HG03575 (cell line): Measurements from ENCODE around the gene ROGDI.
A peak's percentile ranks its signal among the peaks of the same experiment; 100 is the strongest.

Experiments used
- ATAC-seq: cut with Tn5 transposase; IDR thresholded peaks from one replicate; pipeline ENCODE4 v1.9.1; 2021; ENCODE audit not compliant: unreplicated experiment, insufficient number of reproducible peaks, low FRiP score; ENCODE audit errors: extremely low read depth

Gene ROGDI

GRCh38 chr16:4820652-4821051 lies 18.2 kb upstream of the ROGDI start:
- no peak for ATAC-seq

DNA sequence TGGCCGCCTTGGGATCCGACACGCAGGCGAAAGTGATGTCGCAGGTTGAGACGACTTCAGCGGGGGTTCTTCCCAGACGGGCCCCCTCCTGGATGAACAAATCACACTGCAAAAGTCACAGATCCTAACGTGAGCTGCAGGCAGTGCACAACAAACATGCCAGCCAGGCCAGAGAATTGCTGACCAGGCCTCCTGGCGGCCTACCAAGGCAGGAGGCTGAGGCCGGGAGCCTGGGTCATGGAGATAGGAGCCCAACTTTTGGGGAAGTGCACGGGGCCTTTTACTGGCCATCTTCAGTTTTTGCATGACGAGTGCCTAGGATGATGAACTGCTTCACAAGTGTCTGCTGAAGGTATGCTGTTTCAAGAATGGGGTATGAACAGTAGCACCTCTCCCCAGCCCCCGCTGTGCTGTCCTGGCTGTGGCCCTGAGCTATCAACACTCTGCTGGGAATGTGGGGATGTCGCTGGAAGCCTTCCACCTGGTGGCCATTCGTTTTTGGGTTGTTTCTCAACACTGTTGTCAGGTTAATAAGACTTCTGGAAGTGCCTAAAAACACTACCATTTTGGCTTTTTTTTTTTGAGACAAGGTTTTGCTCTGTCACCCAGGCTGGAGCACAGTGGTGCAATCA lies 12.2 kb upstream of the ROGDI start:
- ATAC-seq: no peak

DNA sequence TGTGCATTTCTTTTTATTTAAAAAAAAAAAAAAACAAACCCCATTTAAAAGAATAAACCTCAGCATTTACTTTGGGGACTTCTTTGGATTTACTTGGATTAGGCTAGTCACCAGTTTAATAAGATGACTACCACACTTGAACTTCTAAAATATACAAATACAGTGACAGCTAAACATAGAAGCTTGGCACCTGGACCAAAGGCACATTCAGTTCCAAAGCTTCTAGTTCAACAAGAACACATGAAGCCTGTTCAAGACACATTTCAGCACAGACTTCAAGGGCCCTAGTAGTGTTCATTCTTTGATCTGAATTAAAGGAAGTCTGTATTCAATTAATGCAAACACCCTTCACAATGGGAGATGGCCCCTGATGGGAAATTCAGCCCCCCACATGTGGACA lies 11.6 kb upstream of the ROGDI start:
- no peak for ATAC-seq

- no peak for ATAC-seq
Measured at GRCh38 chr16:4813251-4814003, 11.0 kb upstream of the ROGDI start.

GRCh38 chr16:4811773-4812172 lies 9.3 kb upstream of the ROGDI start:
- no peak for ATAC-seq

GRCh38 chr16:4811242-4811641 lies 8.8 kb upstream of the ROGDI start:
- no peak for ATAC-seq

GRCh38 chr16:4806280-4806679 lies 3.8 kb upstream of the ROGDI start:
- ATAC-seq: no peak

GRCh38 chr16:4805231-4805630 lies 2.8 kb upstream of the ROGDI start:
- no peak for ATAC-seq

GRCh38 chr16:4803898-4804762 lies 1.7 kb upstream of the ROGDI start:
- ATAC-seq: no peak

- no peak for ATAC-seq
Measured at GRCh38 chr16:4803401-4803844, 990 bp upstream of the ROGDI start.

GRCh38 chr16:4802659-4803287 lies 340 bp upstream of the ROGDI start:
- ATAC-seq: peak; percentile 65

- no peak for ATAC-seq
Measured at GRCh38 chr16:4801051-4801961, 1.1 kb downstream of the ROGDI start.

DNA sequence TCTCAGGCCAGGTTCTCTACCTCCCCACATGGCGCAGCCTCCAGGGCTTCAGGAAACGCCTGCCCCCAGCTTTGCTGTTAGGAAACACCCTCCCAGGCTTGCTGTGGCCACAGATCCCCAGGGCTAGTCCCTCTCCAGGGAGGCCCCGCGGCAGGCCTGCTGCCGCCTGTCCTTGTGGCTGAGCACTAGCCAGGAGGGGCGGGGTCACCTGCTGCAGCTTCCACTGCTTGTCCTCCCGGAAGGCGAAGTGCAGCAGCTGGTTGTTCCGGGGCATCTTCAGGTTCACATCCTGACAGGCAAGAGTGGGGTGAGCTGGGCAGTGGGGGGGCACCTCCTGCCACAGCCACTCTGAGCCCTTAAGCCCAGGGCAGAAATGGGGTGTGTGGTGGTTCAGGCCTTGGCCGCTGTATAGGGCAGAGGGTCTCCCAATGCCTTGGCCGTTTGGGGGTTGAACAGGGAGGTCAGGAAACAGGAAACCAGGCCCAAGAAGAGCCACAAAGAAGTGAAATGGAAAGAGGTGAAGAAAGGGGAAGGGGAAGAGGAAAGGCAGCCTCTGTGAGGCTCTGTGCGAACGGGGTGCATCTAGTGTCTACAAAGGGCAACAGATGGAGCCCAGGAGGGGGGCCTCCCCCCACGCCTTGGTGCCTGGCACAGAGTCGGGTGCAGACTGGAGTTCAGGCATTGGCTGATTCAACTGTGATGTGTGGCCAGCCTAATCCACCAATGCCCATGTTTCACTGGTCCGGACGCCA lies 2.0 kb downstream of the ROGDI start:
- no peak for ATAC-seq

GRCh38 chr16:4799171-4799855 lies 3.1 kb downstream of the ROGDI start:
- no peak for ATAC-seq

- no peak for ATAC-seq
Measured at GRCh38 chr16:4798456-4798855, 4.0 kb downstream of the ROGDI start.

GRCh38 chr16:4797805-4798252 lies 4.6 kb downstream of the ROGDI start:
- no peak for ATAC-seq
